H1 (cell line): ENCODE measurements around the gene PLEKHH2. TPM values are rescaled to one million over a fixed set of nuclear protein-coding genes. Genes with fewer than 3 reads are reported as not detected.

ENCODE experiments used
- CTCF ChIA-PET: fragments of 300-600 bp; sonication (Branson Sonifier 250); formaldehyde crosslinking; loops from one replicate; lab custom pipeline; 2021; ENCODE audit not compliant: partially characterized antibody; lab: Charles Lee
- POLR2A ChIA-PET: fragments of 300-600 bp; sonication (Branson Sonifier 250); formaldehyde crosslinking; loops from one replicate; lab custom pipeline; 2021; ENCODE audit warnings: inconsistent platforms; ENCODE audit not compliant: partially characterized antibody; lab: Charles Lee
- DNase-seq, 2 experiments: peaks; one replicate each; pipeline versions ENCODE4 v3.0.0 to v3.0.0-alpha.2; 2010 to 2022; ENCODE audit warnings: low spot score in 2 of 2, low read depth in 1 of 2, mixed read lengths in 1 of 2
- FAIRE-seq: peaks from 2 replicates; lab custom pipeline; 2011; peaks lifted over from hg19 to GRCh38; lab: Jason Lieb, UNC
- H2AFZ ChIP-seq: 2 replicates; pipeline ENCODE4 v1.8.1; 2012; ENCODE audit warnings: low read length, inconsistent platforms
- H2AK5ac ChIP-seq: 2 replicates; pipeline ENCODE4 v1.6.1; 2013; ENCODE audit warnings: low read depth, low read length
- H2BK120ac ChIP-seq: replicated peaks from 2 replicates; pipeline ENCODE3; 2013; ENCODE audit warnings: low read depth, low read length, inconsistent platforms
- H2BK12ac ChIP-seq: 2 replicates; pipeline ENCODE4 v1.6.1; 2013; ENCODE audit warnings: low read depth, low read length
- H2BK15ac ChIP-seq: 2 replicates; pipeline ENCODE4 v1.6.1; 2013; ENCODE audit warnings: low read length
- H2BK20ac ChIP-seq: 2 replicates; pipeline ENCODE4 v1.6.1; 2013; ENCODE audit warnings: low read length
- H2BK5ac ChIP-seq: 2 replicates; pipeline ENCODE4 v1.6.1; 2013; ENCODE audit warnings: low read depth, low read length
- H3K14ac ChIP-seq: 2 replicates; pipeline ENCODE4 v1.6.1; 2013; ENCODE audit warnings: inconsistent platforms; ENCODE audit not compliant: insufficient read length
- H3K18ac ChIP-seq: 2 replicates; pipeline ENCODE4 v1.6.1; 2013; ENCODE audit warnings: low read length; ENCODE audit errors: extremely low read depth
- H3K23ac ChIP-seq: 2 replicates; pipeline ENCODE4 v1.6.1; 2013; ENCODE audit warnings: inconsistent platforms; ENCODE audit not compliant: insufficient read length
- H3K23me2 ChIP-seq: 2 replicates; pipeline ENCODE4 v1.6.1; 2013; ENCODE audit warnings: low read depth, low read length
- H3K27ac ChIP-seq: 2 replicates; pipeline ENCODE4 v1.6.1; 2011; ENCODE audit warnings: low read depth, low read length, inconsistent platforms
- H3K27me3 ChIP-seq, 4 experiments: replicated peaks in 1 of 4; 1 replicate in 1 of 4; 2 replicates in 3 of 4; pipeline versions ENCODE4 v1.6.1 to v1.8.1; 2011 to 2013; ENCODE audit warnings: low read length in 3 of 4, mild to moderate bottlenecking in 3 of 4, inconsistent platforms in 2 of 4, mixed read lengths in 2 of 4, moderate library complexity in 1 of 4; ENCODE audit not compliant: control insufficient read depth in 3 of 4, insufficient read depth in 3 of 4; ENCODE audit errors: extremely low read depth in 1 of 4
- H3K36me3 ChIP-seq, 4 experiments: 2 replicates each; pipeline versions ENCODE4 v1.6.1 to v1.8.1; 2011 to 2013; ENCODE audit warnings: mild to moderate bottlenecking in 4 of 4, low read length in 3 of 4, moderate library complexity in 2 of 4, control low read depth in 1 of 4, inconsistent platforms in 1 of 4; ENCODE audit not compliant: insufficient read depth in 4 of 4, control insufficient read depth in 2 of 4
- H3K4ac ChIP-seq: replicated peaks from 2 replicates; pipeline ENCODE3; 2013; ENCODE audit warnings: low read length, low read depth, mixed read lengths, inconsistent platforms; ENCODE audit not compliant: insufficient read length
- H3K4me1 ChIP-seq, 4 experiments: replicated peaks in 1 of 4; 1 replicate in 1 of 4; 2 replicates in 3 of 4; pipeline versions ENCODE4 v1.6.1 to v1.8.1; 2011 to 2013; ENCODE audit warnings: low read length in 3 of 4, inconsistent platforms in 2 of 4, mixed read lengths in 1 of 4; ENCODE audit not compliant: insufficient read depth in 4 of 4, control insufficient read depth in 3 of 4
- H3K4me2 ChIP-seq, 2 experiments: 2 replicates each; pipeline versions ENCODE4 v1.6.1 to v1.8.1; 2011 to 2013; ENCODE audit warnings: low read depth in 2 of 2, low read length in 2 of 2, control low read depth in 1 of 2, inconsistent platforms in 1 of 2, mild to moderate bottlenecking in 1 of 2; ENCODE audit not compliant: insufficient read depth in 1 of 2
- H3K4me3 ChIP-seq, 4 experiments: fragments of 200-600, 300-600 bp in 1 of 4; sonication (generic), shearing (Covaris generic), sonication (Bioruptor Twin) in 1 of 4; 2 replicates each; pipeline versions ENCODE4 v1.5.1 to v1.8.1; 2011 to 2016; ENCODE audit warnings: low read length in 4 of 4, low read depth in 3 of 4, control low read depth in 2 of 4, inconsistent platforms in 2 of 4, mild to moderate bottlenecking in 2 of 4, mixed read lengths in 1 of 4, moderate library complexity in 1 of 4; ENCODE audit not compliant: insufficient read depth in 2 of 4; ENCODE audit errors: extremely low read depth in 1 of 4
- H3K56ac ChIP-seq: replicated peaks from 2 replicates; pipeline ENCODE3; 2013; ENCODE audit warnings: low read depth, mild to moderate bottlenecking, mixed read lengths, low read length, inconsistent platforms; ENCODE audit not compliant: insufficient read length
- H3K79me1 ChIP-seq: 2 replicates; pipeline ENCODE4 v1.6.1; 2013; ENCODE audit warnings: low read depth, low read length, control low read depth
- H3K79me2 ChIP-seq, 2 experiments: 2 replicates each; pipeline versions ENCODE4 v1.6.1 to v1.8.1; 2012 to 2013; ENCODE audit warnings: low read length in 2 of 2, mild to moderate bottlenecking in 2 of 2, inconsistent platforms in 1 of 2; ENCODE audit not compliant: insufficient read depth in 2 of 2, control insufficient read depth in 1 of 2
- H3K9ac ChIP-seq, 4 experiments: replicated peaks in 1 of 4; 1 replicate in 1 of 4; 2 replicates in 3 of 4; pipeline versions ENCODE4 v1.6.1 to v1.8.1; 2011 to 2013; ENCODE audit warnings: low read depth in 3 of 4, low read length in 3 of 4, control low read depth in 2 of 4, mild to moderate bottlenecking in 2 of 4, moderate library complexity in 2 of 4, inconsistent platforms in 1 of 4; ENCODE audit errors: extremely low read depth in 1 of 4
- H3K9me3 ChIP-seq, 2 experiments: 2 replicates each; pipeline versions ENCODE4 v1.6.1 to v1.8.1; 2012 to 2013; ENCODE audit warnings: mild to moderate bottlenecking in 2 of 2, moderate library complexity in 2 of 2, control low read depth in 1 of 2, inconsistent platforms in 1 of 2, low read depth in 1 of 2, low read length in 1 of 2, mixed read lengths in 1 of 2; ENCODE audit not compliant: insufficient read depth in 2 of 2
- H4K20me1 ChIP-seq, 2 experiments: replicated peaks in 1 of 2; 2 replicates each; pipeline versions ENCODE3 to v1.8.1; 2011 to 2013; ENCODE audit warnings: inconsistent platforms in 2 of 2, low read length in 2 of 2, mild to moderate bottlenecking in 1 of 2; ENCODE audit not compliant: insufficient read depth in 2 of 2, control insufficient read depth in 1 of 2
- H4K5ac ChIP-seq: 2 replicates; pipeline ENCODE4 v1.6.1; 2013; ENCODE audit warnings: low read length, low read depth, mixed read lengths, inconsistent platforms; ENCODE audit not compliant: insufficient read length
- H4K8ac ChIP-seq: 2 replicates; pipeline ENCODE4 v1.8.0; 2013; ENCODE audit warnings: mild to moderate bottlenecking, moderate library complexity, low read length, inconsistent platforms; ENCODE audit not compliant: insufficient read depth; ENCODE audit errors: extremely low read depth
- H4K91ac ChIP-seq: replicated peaks from 2 replicates; pipeline ENCODE3; 2013; ENCODE audit warnings: low read length, mixed read lengths, inconsistent platforms; ENCODE audit not compliant: insufficient read length
- EZH2 ChIP-seq: fragments of 200-600 bp; sonication (generic); IDR thresholded peaks from 2 replicates; pipeline ENCODE4 v1.7.1; 2012; ENCODE audit warnings: low read depth, mild to moderate bottlenecking, moderate library complexity, low read length, inconsistent platforms; ENCODE audit not compliant: severe bottlenecking
- KDM1A ChIP-seq: fragments of 200-600, 300-600 bp; sonication (generic); IDR thresholded peaks from 2 replicates; pipeline ENCODE4 v1.7.1; 2016; ENCODE audit warnings: mild to moderate bottlenecking, low read length, borderline replicate concordance
- WGBS, 2 experiments: shearing (Covaris generic) in 1 of 2; methylation state at CpG; one replicate each; pipeline versions ENCODE4 v1.1.6 to v1.1.7; 2013 to 2015; ENCODE audit warnings: low lambda C conversion rate in 2 of 2, mixed read lengths in 2 of 2, inconsistent platforms in 1 of 2, low coverage in 1 of 2, missing lambda C conversion rate in 1 of 2; ENCODE audit not compliant: insufficient replicate concordance in 2 of 2, insufficient coverage in 1 of 2, insufficient read length in 1 of 2; ENCODE audit errors: extremely low coverage in 1 of 2, missing lambda C conversion rate in 1 of 2; 5-methylcytosine and 5-hydroxymethylcytosine counted together
- polyA plus RNA-seq, 7 experiments: library from polyadenylated mRNA; depleted of rRNA in 3 of 7; stranded (reverse) in 5 of 7; unstranded in 2 of 7; fragments of >200 nt in 5 of 7; fragments of 200-250 nt in 2 of 7; gene quantifications; 1 replicate in 5 of 7; 2 replicates in 1 of 7; 4 replicates in 1 of 7; pipeline versions ENCODE4 v1.2.1 to v1.2.3, GENCODE V29; 2011 to 2013; ENCODE audit warnings: missing spikeins in 2 of 7, mixed read lengths in 2 of 7
- total RNA-seq: library from RNA; stranded (reverse); fragmentation: NEBNext Ultra II Directional; extraction: Animal tissue kit (Norgen Biotek cat#: 25700); gene quantifications from 2 replicates; pipeline ENCODE4 v1.2.1, GENCODE V29; 2021

The PLEKHH2 gene
- total and polyA plus RNA-seq, 2 of the 8 experiments (the other 6 are each of a cell fraction or from before 2014, with no cell fraction given): 2.2 to 5.0 TPM

- no peak overlapping the region for H4K5ac ChIP-seq
- no peak overlapping the region for H2BK12ac ChIP-seq
- H3K79me1 ChIP-seq: no peaks in the 10 kb centered on the region
- H4K8ac ChIP-seq: no peak overlapping the region
- H3K56ac ChIP-seq: no peak overlapping the region
- no peak overlapping the region for H2AFZ ChIP-seq
- H3K27ac ChIP-seq: no peak overlapping the region
- H2BK15ac ChIP-seq: no peak overlapping the region
- H3K23me2 ChIP-seq: no peaks in the 10 kb centered on the region
- no peak overlapping the region for H3K4me2 ChIP-seq
- H3K9me3 ChIP-seq: no peaks in the 10 kb centered on the region
- DNase-seq: no peak
- peaks cover 0 to 6% (median 2%) of the 10 kb centered on the region in 4 experiments; a peak in 2 of 7 replicates for H3K4me1 ChIP-seq
- H2BK20ac ChIP-seq: no peak overlapping the region
- no peak overlapping the region for H2AK5ac ChIP-seq
- TF ChIP-seq EZH2: no peak
- peak; percentile 42; the same call in 1 of the 2 replicates for TF ChIP-seq KDM1A
- TF ChIP-seq, all 59 proteins: peak for 1
- Histone ChIP-seq H3K9ac (no peak overlapping the region), H3K4ac (no peak overlapping the region), H3K36me3 (no peaks in the 10 kb centered on the region), H3K79me2 (no peaks in the 10 kb centered on the region), H4K91ac (no peak overlapping the region), H4K20me1 (no peaks in the 10 kb centered on the region), H3K18ac (no peak overlapping the region), H3K4me3 (no peak overlapping the region), H3K27me3 (no peaks in the 10 kb centered on the region), H3K23ac (no peak overlapping the region), H2BK5ac (no peak overlapping the region), H2BK120ac (no peak overlapping the region), H3K14ac (no peak overlapping the region)
- FAIRE-seq: no peak
- ChIA-PET CTCF (interaction anchor here (1.2 kb wide), 1 partner anchor 9 kb away, joined by 4 read pairs; no protein-coding TSS in a partner anchor), POLR2A (no interaction called here)
- 94% methylated on average over 3 of the region's 3 CpGs; no CpG with 5 or more reads in 1 of the 2 experiments for WGBS, 2 experiments
These were observed 88.7 kb downstream of the PLEKHH2 start for GRCh38 chr2:43725711-43726246.
